NCI-H2227 (cell line): Measurements from ENCODE around the gene MACROH2A1.

ENCODE experiments used
- DNase-seq: peaks from one replicate; lab custom pipeline; 2025; ENCODE audit not compliant: unreplicated experiment; lab: John Stamatoyannopoulos, UW

The MACROH2A1 gene

DNA sequence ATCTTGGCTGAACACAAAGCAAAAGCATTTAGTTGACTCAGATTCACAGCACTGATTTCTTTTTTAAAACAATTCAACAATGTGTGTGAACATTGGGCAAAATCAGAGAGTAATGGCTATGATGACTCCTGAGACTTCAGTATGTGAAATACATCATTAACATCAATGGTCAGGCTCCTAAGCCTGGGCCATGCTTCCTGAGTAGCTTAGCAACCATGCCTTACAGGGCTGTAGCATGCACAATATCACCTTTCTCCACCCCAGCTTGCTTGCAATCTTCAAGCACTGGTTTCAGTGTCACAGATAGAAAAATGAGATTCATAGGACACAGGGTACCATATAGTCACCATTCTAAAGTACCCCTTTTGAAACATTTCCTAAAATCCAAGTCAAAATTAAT, 41.3 kb downstream of the MACROH2A1 start:
- DNase-seq: no peak

GRCh38 chr5:135356522-135357318, 42.3 kb downstream of the MACROH2A1 start:
- DNase-seq: no peak

DNA sequence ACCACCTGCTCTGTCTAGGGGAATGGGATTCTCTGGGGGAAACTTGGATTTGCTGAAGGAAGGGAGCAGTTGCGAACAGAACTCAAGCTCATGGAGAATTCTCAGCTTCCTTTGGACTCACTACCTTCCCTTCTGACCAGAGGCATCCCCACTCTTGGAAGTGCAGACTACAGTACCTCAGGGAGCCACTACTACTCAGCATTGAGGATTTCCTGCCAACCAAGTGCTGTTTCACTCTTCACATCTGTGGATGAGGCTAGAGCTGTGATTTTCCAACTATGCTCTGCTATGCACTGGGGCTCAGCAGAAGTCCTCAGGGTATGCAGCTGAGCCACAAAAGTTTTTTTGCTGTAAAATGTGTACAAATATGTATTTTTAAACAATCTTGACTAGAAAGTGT, 43.9 kb downstream of the MACROH2A1 start:
- DNase-seq: no peak

GRCh38 chr5:135353952-135354721, 44.9 kb downstream of the MACROH2A1 start:
- DNase-seq: no peak

DNA sequence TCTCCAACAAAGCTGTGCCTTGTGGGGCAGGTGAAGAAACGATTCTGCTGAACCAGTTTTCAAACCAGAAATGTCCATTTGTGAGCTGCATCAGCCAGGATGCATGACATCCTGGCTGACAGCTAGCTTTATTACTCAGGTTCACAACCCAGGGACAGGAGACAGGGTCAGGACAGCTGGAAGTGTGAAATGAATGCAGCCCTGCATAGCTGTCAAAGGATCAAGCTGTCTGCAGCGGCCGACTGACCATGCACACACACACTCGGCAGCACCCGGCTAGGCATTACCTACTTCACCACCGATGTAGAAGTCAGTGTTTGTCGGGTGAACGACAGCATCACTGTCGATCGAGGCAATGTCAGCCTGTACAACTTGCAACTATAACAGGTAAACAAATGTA, 48.5 kb downstream of the MACROH2A1 start:
- no peak for DNase-seq

DNA sequence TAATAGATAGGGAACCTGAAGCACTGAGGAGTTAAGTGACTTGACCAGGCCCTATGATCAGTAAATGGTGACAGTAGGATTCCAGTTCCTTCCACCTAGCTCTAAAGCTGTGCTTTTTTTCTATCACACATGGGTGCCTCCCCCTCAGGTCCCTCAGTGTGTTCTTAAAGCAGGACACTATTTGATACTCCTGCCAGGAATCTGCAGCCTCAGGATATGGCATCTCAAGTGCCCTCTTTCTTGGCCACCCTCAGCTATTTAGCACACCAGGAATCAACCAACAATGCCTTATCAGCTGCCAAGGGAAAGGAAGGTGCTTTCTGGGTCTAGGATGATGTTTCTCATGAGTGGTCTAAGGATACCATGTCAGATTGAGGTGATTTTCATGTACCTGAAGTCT, 49.1 kb downstream of the MACROH2A1 start:
- no peak for DNase-seq

DNA sequence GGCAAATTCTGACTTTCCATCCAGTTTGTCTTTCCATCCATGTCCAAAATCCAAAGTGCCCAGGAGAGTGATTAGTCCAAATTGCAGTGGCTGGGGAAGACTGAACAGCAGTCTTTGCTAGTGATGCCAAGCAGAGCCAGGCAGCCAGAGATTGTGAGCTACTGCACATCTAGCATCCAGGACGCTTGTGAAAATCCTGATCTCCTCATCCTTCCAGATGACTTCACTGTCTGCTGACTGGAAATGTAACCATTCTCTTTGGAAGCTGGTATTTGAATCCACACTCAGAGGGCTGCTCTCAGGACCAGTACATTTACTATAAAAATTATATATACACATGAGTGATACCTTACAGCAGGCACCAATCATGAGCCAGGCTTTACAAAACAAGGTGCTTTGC, 49.6 kb downstream of the MACROH2A1 start:
- no peak for DNase-seq

- no peak for DNase-seq
Observed at GRCh38 chr5:135348918-135349317, 50.1 kb downstream of the MACROH2A1 start.

- DNase-seq: no peak
Observed at GRCh38 chr5:135347392-135347791, 51.6 kb downstream of the MACROH2A1 start.

- DNase-seq: no peak
Observed at GRCh38 chr5:135345956-135346731, 52.9 kb downstream of the MACROH2A1 start.

DNA sequence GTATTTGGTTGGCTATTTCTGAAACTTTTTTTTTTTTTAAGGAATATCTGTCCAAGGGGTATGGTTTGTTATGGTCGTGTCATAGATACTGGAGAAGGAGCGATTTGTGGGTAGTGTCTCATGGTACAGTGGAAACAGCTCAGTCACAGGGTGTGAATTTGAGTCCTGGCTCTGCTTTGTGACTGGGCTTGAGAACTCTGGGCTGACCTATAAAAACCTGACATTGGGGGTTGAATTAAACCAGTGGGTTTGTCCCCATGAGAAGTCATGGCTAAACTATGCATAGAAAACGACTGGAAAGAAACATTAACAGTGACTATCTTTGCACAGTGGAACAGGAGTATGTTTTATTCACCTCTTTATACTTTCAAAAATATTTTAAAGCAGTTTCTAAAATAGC, 54.7 kb downstream of the MACROH2A1 start:
- no peak for DNase-seq

DNA sequence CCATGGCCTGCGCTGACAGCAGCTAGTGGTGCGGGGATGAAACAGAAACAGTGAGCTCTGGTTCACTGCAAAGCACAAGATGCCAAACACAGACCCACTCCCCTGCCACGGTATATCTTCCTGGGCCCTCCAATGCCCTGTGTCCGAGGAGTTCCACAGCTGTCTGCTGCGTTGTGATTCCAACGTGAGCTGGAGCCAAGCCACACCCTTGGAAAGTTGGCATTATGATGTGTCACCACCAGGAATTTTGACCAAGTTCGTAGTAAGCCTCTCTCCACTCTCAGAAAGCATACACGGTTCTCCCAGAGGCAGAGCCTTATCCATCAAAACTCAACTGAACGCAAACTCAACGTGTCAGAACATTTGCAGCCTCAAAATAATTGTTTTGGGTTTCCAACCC, 55.6 kb downstream of the MACROH2A1 start:
- no peak for DNase-seq

- no peak for DNase-seq
Observed at GRCh38 chr5:135342551-135342875, 56.5 kb downstream of the MACROH2A1 start.

DNA sequence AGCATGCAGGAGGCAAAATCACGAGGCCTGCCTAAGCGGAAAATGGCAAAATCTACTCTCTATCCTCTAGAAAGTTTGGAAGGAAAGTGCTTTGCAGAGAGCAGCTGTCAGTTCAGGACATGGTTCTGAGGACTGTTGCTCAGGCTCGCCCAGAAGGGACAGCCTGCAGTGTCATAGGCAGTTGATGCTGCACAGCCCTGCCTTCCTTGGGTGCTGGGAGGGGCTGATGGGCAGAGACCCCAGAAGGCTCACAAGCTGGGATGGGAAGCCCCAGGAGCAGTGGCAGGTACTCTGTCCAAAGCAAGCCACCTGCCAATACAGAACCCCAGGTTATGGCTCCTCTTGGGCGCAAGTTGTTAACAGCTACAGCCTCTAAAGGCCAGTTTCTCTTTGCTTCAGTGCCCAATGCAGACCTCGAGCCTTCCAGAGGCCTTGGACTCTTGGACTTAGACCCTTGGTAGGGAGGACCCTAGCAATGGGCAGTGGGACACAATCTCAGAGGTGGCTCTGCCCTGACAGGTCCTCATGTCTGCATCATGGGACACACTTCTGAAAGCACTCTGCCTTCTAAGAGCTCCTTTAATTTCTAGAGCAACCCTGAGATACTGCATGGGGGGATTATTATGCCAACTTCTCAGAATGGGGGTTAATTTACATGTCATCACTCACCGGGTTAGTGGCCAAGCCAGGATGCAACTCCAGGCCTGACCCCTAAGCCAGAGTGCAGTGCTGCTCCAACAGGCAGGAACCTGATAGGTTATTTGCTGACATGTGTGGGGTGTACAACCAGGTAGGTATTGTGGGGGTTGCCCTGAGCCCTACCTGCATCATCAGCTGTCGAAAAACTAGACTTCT, 57.1 kb downstream of the MACROH2A1 start:
- no peak for DNase-seq

- DNase-seq: no peak
Observed at GRCh38 chr5:135341016-135341666, 57.9 kb downstream of the MACROH2A1 start.

GRCh38 chr5:135340568-135340967, 58.5 kb downstream of the MACROH2A1 start:
- DNase-seq: no peak

DNA sequence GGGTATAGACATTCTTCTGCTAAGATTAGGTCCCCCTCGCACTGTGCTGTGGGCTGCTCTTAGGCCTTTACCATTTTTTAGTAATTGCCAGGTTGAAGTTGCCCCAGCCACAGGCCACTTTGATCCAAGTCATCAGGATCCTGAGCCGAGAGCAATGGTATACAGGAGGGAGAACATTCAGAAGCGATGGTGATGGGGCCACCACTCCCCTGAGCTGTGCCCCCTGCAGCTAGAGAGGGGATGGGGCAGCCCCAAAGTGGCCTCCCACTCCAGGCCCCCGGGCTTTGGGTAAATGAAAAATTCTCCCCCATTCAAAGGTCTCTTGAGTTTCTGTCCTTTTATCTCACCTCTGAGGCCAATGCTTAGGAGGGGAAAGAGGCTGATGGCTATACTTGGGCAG, 59.4 kb downstream of the MACROH2A1 start:
- DNase-seq: no peak

DNA sequence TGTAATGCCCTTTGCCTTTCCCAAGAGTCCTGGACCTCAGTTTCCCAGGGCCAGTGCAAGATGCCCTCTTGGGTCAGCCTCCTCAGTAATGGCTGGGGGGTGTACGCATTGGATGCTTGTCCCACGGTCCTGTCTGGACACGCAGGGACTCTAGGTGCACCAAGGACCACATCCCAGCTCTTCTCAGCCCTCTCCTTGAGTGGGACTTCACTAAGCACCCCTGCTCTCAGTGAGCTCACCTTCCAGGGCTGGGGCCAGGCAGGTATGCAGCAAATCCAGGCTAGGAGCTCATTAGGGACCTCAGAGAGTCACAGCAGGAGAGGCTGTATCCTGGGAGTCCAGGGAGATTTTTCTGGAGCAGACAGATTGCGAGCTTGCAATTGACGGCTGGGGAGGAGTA, 59.8 kb downstream of the MACROH2A1 start:
- DNase-seq: no peak

- DNase-seq: no peak
Observed at GRCh38 chr5:135337064-135337463, 62.0 kb downstream of the MACROH2A1 start.

DNA sequence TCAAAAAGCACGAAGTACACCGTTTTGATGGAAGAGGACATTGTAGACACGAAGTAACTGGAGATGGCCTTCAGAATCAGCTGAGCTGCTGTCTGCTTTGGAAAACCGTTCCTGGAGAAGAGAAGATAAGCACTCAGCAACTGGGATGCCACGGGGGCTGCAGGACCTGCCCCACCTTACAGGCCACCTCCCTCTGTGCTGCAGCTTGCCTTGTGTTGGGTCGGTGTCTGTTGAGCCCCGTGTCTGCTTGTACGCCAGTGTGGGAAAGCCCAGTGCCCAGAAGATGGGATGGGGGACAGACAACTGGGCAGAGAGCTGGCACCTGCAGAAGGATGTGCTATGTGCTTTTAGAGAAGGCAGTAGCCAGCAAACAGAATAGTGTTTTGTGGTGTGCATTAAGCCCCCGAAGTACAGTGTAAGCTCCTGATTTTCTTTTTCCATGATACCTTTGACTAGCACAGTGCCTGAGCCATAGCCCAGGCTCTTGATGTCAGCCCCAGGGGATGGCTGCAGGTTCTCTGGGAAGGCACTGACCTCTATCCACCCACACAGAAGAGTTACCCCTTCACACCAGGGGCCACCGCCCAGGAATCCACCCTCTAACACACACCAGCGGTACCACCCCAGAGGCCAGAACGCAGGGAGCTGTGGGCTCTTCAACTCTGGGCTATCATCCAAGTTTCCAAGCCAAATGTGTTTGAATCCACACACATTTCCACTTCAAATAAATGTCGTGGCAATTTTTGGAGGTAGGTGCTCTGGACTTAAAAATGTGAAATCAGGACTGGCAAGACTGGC, 63.8 kb downstream of the MACROH2A1 start:
- DNase-seq: no peak
